Right lung (tissue), 5 donors: ENCODE results near the gene RHBDF1. TPM values are rescaled to one million over a fixed set of nuclear protein-coding genes. Genes with fewer than 3 reads are reported as not detected.
A peak's percentile ranks its signal among the peaks of the same experiment; 100 is the strongest.
"Not testable (repeated sequence)": the region's sequence is repeated elsewhere in the genome, so short reads cannot be mapped to it uniquely, and the experiment has no call there.

Source experiments
- DNase-seq, 2 donors: peaks; one replicate each; pipeline ENCODE4 v3.0.0-alpha.2; 2013
- polyA plus RNA-seq, 5 donors: library from polyadenylated mRNA; unstranded; fragments of 120-200 nt; gene quantifications; one replicate each; pipeline versions ENCODE4 v1.2.1 to v1.2.3, GENCODE V29; 2013; ENCODE audit warnings: inconsistent platforms in 1 of 5, low replicate concordance in 1 of 5; ENCODE audit not compliant: insufficient read length in 5 of 5, insufficient read depth in 1 of 5

The RHBDF1 gene
- polyA plus RNA-seq, 5 donors = 32.1 to 48.2 (median 43.1) TPM

- DNase-seq = no peak
Measured at GRCh38 chr16:60929-61878, 11.2 kb downstream of the RHBDF1 start.

- no peak for DNase-seq
Measured at GRCh38 chr16:60166-60565, 12.3 kb downstream of the RHBDF1 start.

- DNase-seq = no peak
Measured at GRCh38 chr16:59440-60059, 12.9 kb downstream of the RHBDF1 start.

GRCh38 chr16:58491-59439, 13.7 kb downstream of the RHBDF1 start:
- DNase-seq = no peak

- no peak for DNase-seq
Measured at GRCh38 chr16:57711-58110, 14.7 kb downstream of the RHBDF1 start.

- DNase-seq = no peak
Measured at GRCh38 chr16:56231-56927, 16.1 kb downstream of the RHBDF1 start.

- DNase-seq = no peak
Measured at GRCh38 chr16:55571-56136, 16.8 kb downstream of the RHBDF1 start.

- DNase-seq = no peak
Measured at GRCh38 chr16:54237-54581, 18.2 kb downstream of the RHBDF1 start.

GRCh38 chr16:53346-54236, 18.8 kb downstream of the RHBDF1 start, which contains the start of the genes POLR3K and SNRNP25:
Gene POLR3K (minus strand): TSS chr16:53608. CDS start chr16:53586, 22 bp downstream.
Gene SNRNP25 (plus strand): TSS chr16:53828. CDS start chr16:54017, 189 bp downstream.
- DNase-seq = peak; percentile 94 to 97

GRCh38 chr16:50769-51591, 21.5 kb downstream of the RHBDF1 start:
- DNase-seq = no peak

GRCh38 chr16:47234-47633, 25.2 kb downstream of the RHBDF1 start:
- no peak for DNase-seq

- not testable (repeated sequence) for DNase-seq
Measured at GRCh38 chr16:46510-46909, 25.9 kb downstream of the RHBDF1 start.

GRCh38 chr16:45454-45853, 27.0 kb downstream of the RHBDF1 start:
- no peak for DNase-seq

- DNase-seq = no peak
Measured at GRCh38 chr16:44655-45054, 27.8 kb downstream of the RHBDF1 start.

GRCh38 chr16:43294-43693, 29.1 kb downstream of the RHBDF1 start:
- no peak for DNase-seq

- no peak for DNase-seq
Measured at GRCh38 chr16:42691-43090, 29.7 kb downstream of the RHBDF1 start.

GRCh38 chr16:42069-42457, 30.4 kb downstream of the RHBDF1 start:
- no peak for DNase-seq

GRCh38 chr16:41439-42068, 30.9 kb downstream of the RHBDF1 start:
- DNase-seq = no peak
